HG03095 (cell line): ENCODE results near the gene SLC13A3.

ENCODE experiments used
- ATAC-seq: cut with Tn5 transposase; IDR thresholded peaks from one replicate; pipeline ENCODE4 v1.9.1; 2021; ENCODE audit warnings: moderate library complexity; ENCODE audit not compliant: unreplicated experiment

The SLC13A3 gene

DNA sequence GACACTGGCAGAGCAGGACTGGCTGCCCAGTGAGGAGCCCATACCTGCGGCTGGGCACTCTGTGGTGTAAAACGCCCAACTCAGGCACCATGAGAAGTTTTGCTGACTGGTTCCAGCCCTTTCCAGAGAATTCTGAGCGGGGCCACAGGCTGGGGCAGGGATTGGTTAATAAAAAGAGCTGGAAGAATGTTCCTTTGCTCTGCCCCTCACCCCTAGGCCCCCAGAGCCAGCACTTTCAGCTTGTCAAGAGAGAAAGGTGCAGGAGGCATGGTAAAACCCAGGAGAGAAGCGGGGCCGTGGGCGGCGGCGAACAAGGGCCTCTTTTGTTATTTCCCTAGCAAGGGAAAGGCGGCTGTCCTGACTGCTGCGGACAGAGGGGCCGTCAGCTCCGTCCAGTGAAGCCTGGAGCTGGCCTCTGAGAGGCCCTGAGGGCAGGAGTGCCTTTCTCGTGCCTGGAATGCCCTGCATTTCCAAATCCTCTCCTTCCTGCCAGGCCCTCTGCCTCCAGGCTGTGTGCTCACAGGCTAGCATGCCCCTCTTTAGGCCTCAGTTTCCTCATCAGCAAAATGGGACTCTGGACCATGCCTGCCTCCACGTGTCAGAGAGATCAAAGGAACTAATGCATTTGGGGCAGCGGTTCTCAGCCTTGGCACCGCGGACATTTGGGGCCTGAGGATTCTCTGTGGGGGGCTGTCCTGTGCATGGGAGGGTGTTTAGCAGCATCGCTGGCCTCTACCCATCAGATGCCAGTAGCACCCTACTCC is 12.9 kb downstream of the SLC13A3 start:
- no peak for ATAC-seq

GRCh38 chr20:46637427-46638133 is 13.7 kb downstream of the SLC13A3 start:
- ATAC-seq = no peak

DNA sequence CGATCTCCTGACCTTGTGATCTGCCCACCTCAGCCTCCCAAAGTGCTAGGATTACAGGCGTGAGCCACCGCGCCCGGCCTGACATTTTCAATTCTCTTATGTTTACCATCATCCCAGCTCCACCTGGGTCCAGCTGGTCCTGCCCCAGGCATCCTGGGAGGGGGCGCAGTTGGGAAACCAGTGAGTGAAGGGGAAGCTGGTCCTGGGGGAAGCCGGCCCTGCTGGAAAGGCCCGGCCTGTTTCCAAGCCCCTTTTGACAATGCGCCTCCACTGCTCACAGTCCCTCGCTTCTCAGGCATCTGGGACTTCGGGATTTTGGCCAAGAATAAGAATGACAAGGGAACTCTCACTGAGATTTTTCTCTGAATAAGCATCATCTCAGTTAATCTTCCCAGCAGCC is 14.2 kb downstream of the SLC13A3 start:
- no peak for ATAC-seq

DNA sequence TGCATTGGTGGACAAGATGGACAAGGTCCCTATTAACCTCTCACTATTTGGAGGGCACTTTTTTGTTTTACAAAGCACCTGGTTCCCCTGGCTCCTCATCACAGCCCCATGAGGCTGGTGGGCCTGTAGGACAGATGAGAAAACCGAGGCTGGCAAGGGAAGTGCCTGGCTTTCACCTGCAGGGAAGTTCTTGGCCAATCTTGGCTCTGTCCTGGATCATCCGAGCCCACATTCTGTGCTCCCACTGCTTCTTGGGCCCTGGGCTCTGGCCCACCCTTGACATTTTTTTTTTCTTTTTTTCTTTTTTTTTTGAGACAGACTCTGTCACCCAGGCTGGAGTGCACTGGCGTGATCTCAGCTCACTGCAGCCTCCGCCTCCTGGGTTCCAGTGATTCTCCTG is 14.7 kb downstream of the SLC13A3 start:
- ATAC-seq = no peak

GRCh38 chr20:46635514-46636136 is 15.6 kb downstream of the SLC13A3 start:
- ATAC-seq = no peak

GRCh38 chr20:46634528-46634927 is 16.7 kb downstream of the SLC13A3 start:
- no peak for ATAC-seq

GRCh38 chr20:46631874-46632446 is 19.3 kb downstream of the SLC13A3 start:
- ATAC-seq = no peak

GRCh38 chr20:46631212-46631869 is 19.9 kb downstream of the SLC13A3 start:
- no peak for ATAC-seq

DNA sequence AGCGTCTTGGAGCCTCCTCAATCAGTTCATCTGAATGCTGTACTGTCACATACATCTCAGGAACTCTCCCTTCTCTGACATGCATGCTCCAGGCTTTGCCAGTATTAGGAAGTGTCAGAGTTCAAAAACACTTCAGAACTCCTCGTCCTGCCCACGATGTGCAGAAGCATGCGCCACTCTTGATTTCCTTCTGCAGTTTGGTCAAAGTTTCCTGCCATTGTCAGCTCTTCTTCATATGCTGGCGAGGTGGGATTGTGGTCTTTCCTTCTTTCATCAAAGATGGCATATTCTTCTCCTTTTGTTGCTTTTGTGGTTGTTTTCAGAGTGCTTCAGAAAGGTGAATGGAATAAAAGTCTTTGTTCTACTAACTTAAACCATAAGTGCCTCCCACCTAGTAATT is 21.0 kb downstream of the SLC13A3 start:
- ATAC-seq = no peak

DNA sequence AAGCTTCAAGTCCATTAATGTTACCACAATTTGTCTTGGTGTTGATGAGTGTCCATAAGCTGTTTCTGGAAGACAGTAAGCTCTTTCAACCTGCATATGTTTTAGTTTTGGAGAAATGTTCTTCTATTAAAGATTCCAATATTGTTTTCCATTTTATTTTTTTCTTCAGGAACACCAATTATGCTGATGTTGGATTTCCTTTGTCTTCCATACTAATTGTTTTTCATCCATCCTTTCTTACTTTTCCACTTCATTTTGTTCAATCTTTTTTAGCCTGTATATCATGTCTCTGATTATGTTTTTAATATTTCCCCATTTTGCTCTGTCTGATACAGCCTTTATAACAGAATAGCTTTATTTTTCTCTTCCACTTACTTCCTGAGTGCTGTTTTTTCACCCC is 21.9 kb downstream of the SLC13A3 start:
- ATAC-seq = no peak

DNA sequence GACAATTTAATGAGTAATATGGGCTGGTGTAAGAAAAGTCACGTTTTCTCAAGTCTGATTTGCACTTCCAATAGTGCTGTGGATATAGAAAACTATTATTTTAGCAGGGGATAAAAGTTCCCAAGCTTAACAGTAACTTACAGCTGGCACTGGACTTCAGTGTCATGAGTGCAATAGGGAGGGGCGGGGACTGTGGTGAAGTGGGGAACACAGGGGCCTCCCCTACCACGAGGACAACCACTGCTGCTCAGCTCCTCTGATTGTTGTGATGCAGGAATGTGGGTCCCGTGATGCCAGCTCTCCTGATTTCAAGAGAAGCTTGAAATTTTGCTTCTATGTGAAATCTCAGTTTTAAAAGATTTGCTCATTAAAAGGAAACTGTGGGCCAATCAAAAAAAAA is 24.0 kb downstream of the SLC13A3 start:
- no peak for ATAC-seq

GRCh38 chr20:46626758-46627157 is 24.5 kb downstream of the SLC13A3 start:
- no peak for ATAC-seq

DNA sequence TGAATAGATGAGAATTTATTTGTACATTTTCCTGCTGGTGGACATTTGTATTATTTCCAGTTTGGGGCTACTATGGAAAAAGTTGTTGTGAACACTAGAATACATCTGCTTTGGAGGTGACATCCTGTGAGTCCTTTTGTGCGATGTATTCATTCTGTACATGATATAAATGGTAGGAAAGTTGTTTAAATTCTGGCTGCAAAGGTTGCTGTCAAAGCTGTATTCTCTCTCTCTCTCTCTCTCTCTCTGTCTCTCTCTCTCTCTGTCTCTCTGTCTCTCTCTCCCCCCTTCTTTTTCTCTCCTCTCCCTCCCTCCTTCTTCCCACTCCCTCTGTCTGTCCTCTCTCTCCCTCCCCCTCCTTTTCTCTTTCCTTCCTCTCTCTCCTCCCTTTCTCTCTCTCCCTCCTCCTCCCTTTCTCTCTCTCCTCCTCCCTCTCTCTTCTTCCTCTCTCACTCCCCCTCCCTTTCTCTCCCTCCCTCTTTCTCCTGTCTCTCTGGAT is 25.3 kb downstream of the SLC13A3 start:
- no peak for ATAC-seq

DNA sequence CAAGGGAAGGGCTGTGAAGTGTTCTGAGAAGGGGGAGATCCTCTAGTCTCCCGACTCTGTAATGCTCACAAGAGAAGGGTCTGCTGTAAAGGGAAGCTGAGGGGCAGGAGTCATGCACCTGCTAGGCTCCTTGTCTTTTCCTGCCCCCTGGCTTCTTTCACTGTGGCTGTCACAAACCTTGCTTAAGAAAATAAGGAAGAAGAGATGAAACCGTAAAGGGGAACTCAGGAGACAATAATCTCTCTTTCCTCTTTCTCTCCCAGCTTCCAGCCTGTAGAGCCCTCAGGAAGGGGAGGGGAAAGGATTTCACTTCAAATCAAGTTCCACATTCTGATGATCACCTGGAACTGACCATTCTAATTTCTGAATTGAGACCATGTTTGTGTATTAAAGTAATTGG is 26.3 kb downstream of the SLC13A3 start:
- no peak for ATAC-seq

DNA sequence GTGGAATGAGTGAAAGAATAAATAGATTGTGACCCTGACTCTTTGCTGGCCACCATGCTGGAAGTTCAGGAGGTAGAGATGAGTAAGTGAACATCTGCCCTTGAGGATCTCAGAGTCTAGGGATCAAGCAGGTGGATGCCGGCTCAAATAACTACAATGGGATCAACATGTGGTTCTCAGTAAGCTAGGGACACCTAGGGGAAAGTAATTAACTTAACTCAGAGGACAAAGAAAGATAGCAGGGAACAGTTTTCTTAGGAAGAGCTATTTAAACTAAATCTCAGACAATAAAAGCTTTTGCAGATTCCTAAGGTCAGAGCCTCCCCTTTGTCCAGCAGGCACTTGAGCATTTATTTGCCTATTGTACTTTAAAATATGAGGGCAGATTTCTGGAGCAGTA is 29.1 kb downstream of the SLC13A3 start:
- ATAC-seq = no peak

- ATAC-seq = no peak
Observed at GRCh38 chr20:46621492-46621891, 29.8 kb downstream of the SLC13A3 start.

- no peak for ATAC-seq
Observed at GRCh38 chr20:46619445-46619844, 31.8 kb downstream of the SLC13A3 start.

GRCh38 chr20:46618316-46619100 is 32.8 kb downstream of the SLC13A3 start:
- ATAC-seq = no peak

- ATAC-seq = no peak
Observed at GRCh38 chr20:46614503-46614902, 36.8 kb downstream of the SLC13A3 start.

DNA sequence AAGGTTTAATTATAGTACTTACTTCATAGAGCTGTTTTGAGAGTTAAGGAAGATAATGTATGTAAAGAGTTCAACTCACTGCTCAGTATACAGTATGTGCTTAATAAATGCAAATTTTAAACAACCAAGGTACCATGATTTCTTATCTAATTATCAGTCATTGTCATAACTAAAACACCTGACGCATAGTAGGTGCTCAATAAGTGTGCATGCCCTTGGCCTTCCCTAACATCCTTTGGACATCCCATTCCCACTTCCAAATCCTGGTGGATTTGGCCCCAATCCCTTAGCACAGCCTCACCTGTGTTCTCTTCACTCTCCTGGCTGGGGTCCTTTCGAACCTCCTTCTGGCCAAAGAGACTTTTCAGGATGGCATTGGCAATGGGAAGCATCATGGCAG is 41.1 kb downstream of the SLC13A3 start:
- ATAC-seq = no peak
